Naive thymus-derived CD8-positive, alpha-beta T cell (primary cell): Measurements from ENCODE around the gene SLC9A7. TPM values are rescaled to one million over a fixed set of nuclear protein-coding genes. Genes with fewer than 3 reads are reported as not detected.
A peak's percentile ranks its signal among the peaks of the same experiment; 100 is the strongest.

Source experiments
- ATAC-seq, 2 donors: fragments of 150-1000 bp; cut with Tn5 transposase in 1 of 2; sonication (Bioruptor Pico), chemical (Tn5 transposase) in 1 of 2; 1 replicate in 1 of 2; 2 replicates in 1 of 2; pipeline ENCODE4 v1.10.0; 2021; ENCODE audit warnings: mild to moderate bottlenecking in 2 of 2, moderate library complexity in 2 of 2
- POLR2A ChIA-PET: fragments of 350-600 bp; sonication (Branson Sonifier 250); formaldehyde crosslinking; loops from one replicate; lab custom pipeline; 2021; ENCODE audit warnings: antibody characterized with exemption; lab: Charles Lee
- DNase-seq, 10 donors: peaks; one replicate each; pipeline versions ENCODE4 v3.0.0 to v3.0.0-alpha.2; 2020 to 2022
- H3K27ac Mint-ChIP-seq, 10 donors: one replicate each; pipeline ENCODE4 v1.8.0; 2020 to 2022; ENCODE audit warnings: mild to moderate bottlenecking in 10 of 10, mixed read lengths in 10 of 10, moderate library complexity in 4 of 10, inconsistent platforms in 1 of 10
- H3K27me3 Mint-ChIP-seq, 5 donors: one replicate each; pipeline ENCODE4 v1.8.0; 2021 to 2022; ENCODE audit warnings: mixed read lengths in 5 of 5
- H3K36me3 Mint-ChIP-seq, 3 donors: one replicate each; pipeline ENCODE4 v1.8.0; 2020 to 2022; ENCODE audit warnings: mixed read lengths in 3 of 3, mild to moderate bottlenecking in 2 of 3, inconsistent platforms in 1 of 3
- H3K4me1 Mint-ChIP-seq, 4 donors: one replicate each; pipeline ENCODE4 v1.8.0; 2021 to 2022; ENCODE audit warnings: mixed read lengths in 4 of 4
- H3K4me3 Mint-ChIP-seq, 10 donors: one replicate each; pipeline ENCODE4 v1.8.0; 2020 to 2022; ENCODE audit warnings: mild to moderate bottlenecking in 10 of 10, mixed read lengths in 10 of 10, moderate library complexity in 6 of 10, inconsistent platforms in 1 of 10
- H3K9me3 Mint-ChIP-seq, 9 donors: one replicate each; pipeline ENCODE4 v1.8.0; 2020 to 2022; ENCODE audit warnings: mixed read lengths in 9 of 9, mild to moderate bottlenecking in 3 of 9, inconsistent platforms in 1 of 9, moderate library complexity in 1 of 9
- polyA plus RNA-seq, 3 donors: library from polyadenylated mRNA; unstranded; fragments of 300-500 nt; fragmentation: Illumina TruSeq; gene quantifications; one replicate each; pipeline ENCODE4 v1.2.3, GENCODE V29; 2021
- total RNA-seq, 8 experiments: library from RNA in 2 of 8; stranded (reverse) in 2 of 8; gene quantifications; one replicate each; pipeline ENCODE4 v1.2.3 and lab custom pipeline; 2021 to 2026

Gene SLC9A7
- total and polyA plus RNA-seq, 5 experiments from 2014 or later: 0.33 to 3.6 (median 1.3) TPM

- ATAC-seq (no peak), DNase-seq (no peak)
- Mint-ChIP-seq H3K36me3 (peaks cover 0 to 2% (median 0%) of the 10 kb centered on the region in 3 donors), H3K27me3 (peaks cover 0 to 3% (median 0%) of the 10 kb centered on the region in 5 donors), H3K27ac (no peak overlapping the region), H3K9me3 (no peaks in the 10 kb centered on the region), H3K4me3 (no peak overlapping the region), H3K4me1 (peaks cover 0 to 24% (median 6%) of the 10 kb centered on the region in 4 donors)
- POLR2A ChIA-PET: no interaction called here
Observed at GRCh38 chrX:46582966-46583365, 176.0 kb downstream of the SLC9A7 start.

- DNase-seq (no peak), ATAC-seq (no peak)
- Mint-ChIP-seq H3K27ac (no peak overlapping the region), H3K27me3 (peaks cover 0 to 3% (median 0%) of the 10 kb centered on the region in 5 donors), H3K9me3 (no peaks in the 10 kb centered on the region), H3K4me1 (peaks cover 0 to 21% (median 2%) of the 10 kb centered on the region in 4 donors), H3K36me3 (peaks cover 0 to 2% (median 0%) of the 10 kb centered on the region in 3 donors), H3K4me3 (no peak overlapping the region)
- POLR2A ChIA-PET: no interaction called here
Observed at GRCh38 chrX:46582325-46582724, 176.6 kb downstream of the SLC9A7 start.

GRCh38 chrX:46580613-46581012 lies 178.3 kb downstream of the SLC9A7 start:
- no peak for ATAC-seq
- peaks cover 0 to 17% (median 4%) of the 10 kb centered on the region in 5 donors for H3K27me3 Mint-ChIP-seq
- peaks cover 0 to 2% (median 0%) of the 10 kb centered on the region in 9 donors for H3K9me3 Mint-ChIP-seq
- peaks cover 0 to 4% (median 0%) of the 10 kb centered on the region in 3 donors for H3K36me3 Mint-ChIP-seq
- H3K4me1 Mint-ChIP-seq: peaks cover 2 to 29% (median 11%) of the 10 kb centered on the region in 4 donors
- DNase-seq: no peak
- POLR2A ChIA-PET: no interaction called here
- no peak overlapping the region for H3K4me3 Mint-ChIP-seq
- H3K27ac Mint-ChIP-seq: no peak overlapping the region

GRCh38 chrX:46579250-46579649 lies 179.7 kb downstream of the SLC9A7 start:
- Mint-ChIP-seq H3K4me3 (peak overlapping the region in 1 of 10 donors; percentile 5), H3K36me3 (peaks cover 0 to 4% (median 0%) of the 10 kb centered on the region in 3 donors), H3K27ac (no peak overlapping the region), H3K4me1 (peaks cover 2 to 31% (median 14%) of the 10 kb centered on the region in 4 donors), H3K9me3 (peaks cover 0 to 2% (median 0%) of the 10 kb centered on the region in 9 donors), H3K27me3 (peaks cover 0 to 17% (median 4%) of the 10 kb centered on the region in 5 donors)
- ATAC-seq (no peak), DNase-seq (no peak)
- POLR2A ChIA-PET: interaction anchor here (0.7 kb wide), 2 partner anchors 27 to 182 kb away, joined by 3 to 5 read pairs; no protein-coding TSS in a partner anchor

DNA sequence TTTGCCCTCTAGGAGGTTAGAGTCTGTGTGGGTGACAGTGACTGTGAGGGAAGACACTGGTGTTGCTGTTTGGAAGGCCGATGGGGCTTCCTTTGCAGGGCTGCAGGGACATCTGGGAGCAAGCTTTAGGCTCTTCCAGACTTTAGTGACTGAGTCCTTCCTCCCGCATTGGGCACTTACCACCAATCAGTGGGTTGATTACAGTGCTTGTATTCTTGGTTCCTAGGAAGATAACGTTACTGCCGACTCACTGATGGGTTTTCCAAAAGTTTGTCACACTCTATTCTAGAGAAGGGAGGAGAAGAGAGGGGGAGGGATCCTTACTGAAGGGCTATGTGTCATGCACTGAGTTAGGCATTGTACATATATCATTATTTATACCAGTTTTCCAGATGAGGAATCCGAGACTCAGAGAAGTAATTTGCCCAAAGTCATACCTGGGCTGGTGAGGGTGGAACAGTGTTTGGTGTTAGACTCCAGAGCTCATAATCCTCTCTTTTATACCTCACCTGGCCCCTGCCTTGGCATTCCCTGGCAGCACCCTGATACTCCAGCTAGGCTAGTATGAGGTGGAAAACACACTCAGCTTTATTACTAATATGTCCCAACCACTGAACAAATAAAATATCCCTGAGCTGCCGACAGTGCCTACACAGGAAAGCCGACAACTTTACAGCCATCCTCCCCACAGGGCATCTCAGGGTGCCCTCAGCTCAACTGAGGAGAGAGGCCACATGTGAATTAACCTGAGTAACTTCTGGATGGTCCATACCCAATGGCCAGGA lies 181.5 kb downstream of the SLC9A7 start:
- H3K27ac Mint-ChIP-seq: no peak overlapping the region

DNA sequence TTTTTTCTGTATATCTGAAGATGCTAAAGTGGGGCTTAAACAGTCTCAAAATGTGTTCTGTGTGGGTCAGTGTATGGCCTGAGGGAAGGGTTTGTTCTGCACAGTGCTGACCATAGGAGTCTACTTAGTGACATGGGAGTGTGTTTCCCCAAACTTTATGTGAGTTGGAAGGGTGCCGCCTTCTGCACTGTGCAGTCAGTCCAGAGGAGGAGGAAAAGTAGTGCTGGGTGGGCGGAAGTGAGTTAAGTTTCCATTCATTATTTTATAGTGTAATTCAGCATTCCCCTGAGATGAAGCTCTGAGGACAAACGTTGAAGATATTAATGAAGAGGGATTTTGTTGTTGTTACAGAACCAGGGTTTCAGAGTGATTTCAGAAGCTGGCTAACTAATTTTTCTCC lies 182.5 kb downstream of the SLC9A7 start:
- H3K4me1 Mint-ChIP-seq: peaks cover 2 to 44% (median 27%) of the 10 kb centered on the region in 4 donors
- H3K27me3 Mint-ChIP-seq: peaks cover 0 to 17% (median 4%) of the 10 kb centered on the region in 5 donors
- peak overlapping the region in 5 of 10 donors; percentile 22 to 81 (median 65) for H3K4me3 Mint-ChIP-seq
- DNase-seq (no peak), ATAC-seq (no peak)
- H3K36me3 Mint-ChIP-seq: peaks cover 0 to 4% (median 0%) of the 10 kb centered on the region in 3 donors
- peak overlapping the region in 3 of 10 donors; percentile 7 to 19 (median 8) for H3K27ac Mint-ChIP-seq
- peaks cover 0 to 2% (median 0%) of the 10 kb centered on the region in 9 donors for H3K9me3 Mint-ChIP-seq
- POLR2A ChIA-PET: interaction anchor here (0.8 kb wide), 1 partner anchor 11 kb away, joined by 8 read pairs; no protein-coding TSS in a partner anchor

More for the DNA sequence above, 181.5 kb downstream of the SLC9A7 start:
- Mint-ChIP-seq H3K27me3 (peaks cover 0 to 17% (median 4%) of the 10 kb centered on the region in 5 donors), H3K9me3 (peaks cover 0 to 2% (median 0%) of the 10 kb centered on the region in 9 donors), H3K4me1 (peaks cover 2 to 35% (median 23%) of the 10 kb centered on the region in 4 donors), H3K36me3 (peaks cover 0 to 4% (median 0%) of the 10 kb centered on the region in 3 donors), H3K4me3 (peak overlapping the region in 2 of 10 donors; percentile 26 to 45)
- ATAC-seq (no peak), DNase-seq (no peak)
- POLR2A ChIA-PET: no interaction called here

DNA sequence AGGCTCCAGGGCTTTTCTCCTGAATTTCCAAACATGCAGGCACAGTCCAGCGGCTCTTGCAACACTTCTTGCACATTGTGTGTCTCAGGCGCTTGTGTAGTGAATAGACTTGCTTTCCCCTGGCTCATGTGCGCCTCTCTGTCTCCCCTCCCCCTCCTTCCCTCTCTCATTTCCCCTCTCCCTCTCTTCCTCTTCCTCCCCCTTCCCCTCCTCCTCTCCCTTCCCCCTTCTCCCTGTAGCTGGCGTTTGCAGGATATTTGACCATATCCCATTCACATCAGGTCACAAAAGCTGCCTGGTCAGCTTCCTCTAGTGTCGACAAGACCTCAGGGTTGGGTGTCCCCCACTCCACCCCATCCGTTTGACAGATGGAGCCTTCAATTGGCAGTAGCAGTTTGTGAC lies 182.9 kb downstream of the SLC9A7 start:
- Mint-ChIP-seq H3K4me1 (peaks cover 2 to 44% (median 27%) of the 10 kb centered on the region in 4 donors), H3K27me3 (peaks cover 0 to 17% (median 4%) of the 10 kb centered on the region in 5 donors), H3K36me3 (peaks cover 0 to 4% (median 0%) of the 10 kb centered on the region in 3 donors), H3K4me3 (peak overlapping the region in 8 of 10 donors; percentile 22 to 81 (median 62)), H3K9me3 (peaks cover 0 to 2% (median 0%) of the 10 kb centered on the region in 9 donors), H3K27ac (peak overlapping the region in 2 of 10 donors; percentile 8 to 19)
- DNase-seq (no peak), ATAC-seq (no peak)
- POLR2A ChIA-PET: interaction anchor here (0.8 kb wide), 1 partner anchor 12 kb away, joined by 8 read pairs; no protein-coding TSS in a partner anchor

- ATAC-seq: no peak
- H3K4me3 Mint-ChIP-seq: peak overlapping the region; percentile 22 to 81 (median 56)
- H3K27ac Mint-ChIP-seq: no peak overlapping the region
- peaks cover 0 to 17% (median 4%) of the 10 kb centered on the region in 5 donors for H3K27me3 Mint-ChIP-seq
- H3K36me3 Mint-ChIP-seq: peaks cover 0 to 4% (median 0%) of the 10 kb centered on the region in 3 donors
- DNase-seq: no peak
- POLR2A ChIA-PET: interaction anchor here (0.8 kb wide), 1 partner anchor 12 kb away, joined by 8 read pairs; no protein-coding TSS in a partner anchor
- H3K9me3 Mint-ChIP-seq: peaks cover 0 to 2% (median 0%) of the 10 kb centered on the region in 9 donors
- H3K4me1 Mint-ChIP-seq: peaks cover 2 to 43% (median 27%) of the 10 kb centered on the region in 4 donors
Observed at GRCh38 chrX:46575586-46575985, 183.3 kb downstream of the SLC9A7 start.

DNA sequence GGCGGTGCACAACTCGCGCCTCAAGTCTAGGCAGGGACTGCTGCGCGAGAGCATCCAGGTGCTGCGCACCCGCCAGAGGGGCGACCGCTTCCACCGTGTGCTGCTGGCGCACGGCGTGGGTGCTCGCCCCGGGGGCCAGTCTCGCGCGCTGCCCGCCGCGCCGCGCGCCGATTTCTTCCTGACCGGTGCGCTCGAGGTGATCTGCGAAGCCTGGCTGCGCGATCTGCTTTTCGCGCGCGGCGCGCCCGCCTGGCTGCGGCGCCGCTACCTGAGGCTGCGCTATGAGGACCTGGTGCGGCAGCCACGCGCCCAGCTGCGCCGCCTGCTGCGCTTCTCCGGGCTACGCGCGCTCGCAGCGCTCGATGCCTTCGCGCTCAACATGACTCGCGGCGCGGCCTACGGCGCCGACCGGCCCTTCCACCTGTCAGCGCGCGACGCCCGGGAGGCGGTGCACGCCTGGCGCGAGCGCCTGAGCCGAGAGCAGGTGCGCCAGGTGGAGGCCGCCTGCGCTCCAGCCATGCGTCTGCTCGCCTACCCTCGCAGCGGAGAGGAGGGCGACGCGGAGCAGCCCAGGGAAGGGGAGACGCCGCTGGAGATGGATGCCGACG lies 184.0 kb downstream of the SLC9A7 start:
- H3K36me3 Mint-ChIP-seq: peaks cover 0 to 4% (median 0%) of the 10 kb centered on the region in 3 donors
- peak; percentile 29 to 44 for ATAC-seq

DNA sequence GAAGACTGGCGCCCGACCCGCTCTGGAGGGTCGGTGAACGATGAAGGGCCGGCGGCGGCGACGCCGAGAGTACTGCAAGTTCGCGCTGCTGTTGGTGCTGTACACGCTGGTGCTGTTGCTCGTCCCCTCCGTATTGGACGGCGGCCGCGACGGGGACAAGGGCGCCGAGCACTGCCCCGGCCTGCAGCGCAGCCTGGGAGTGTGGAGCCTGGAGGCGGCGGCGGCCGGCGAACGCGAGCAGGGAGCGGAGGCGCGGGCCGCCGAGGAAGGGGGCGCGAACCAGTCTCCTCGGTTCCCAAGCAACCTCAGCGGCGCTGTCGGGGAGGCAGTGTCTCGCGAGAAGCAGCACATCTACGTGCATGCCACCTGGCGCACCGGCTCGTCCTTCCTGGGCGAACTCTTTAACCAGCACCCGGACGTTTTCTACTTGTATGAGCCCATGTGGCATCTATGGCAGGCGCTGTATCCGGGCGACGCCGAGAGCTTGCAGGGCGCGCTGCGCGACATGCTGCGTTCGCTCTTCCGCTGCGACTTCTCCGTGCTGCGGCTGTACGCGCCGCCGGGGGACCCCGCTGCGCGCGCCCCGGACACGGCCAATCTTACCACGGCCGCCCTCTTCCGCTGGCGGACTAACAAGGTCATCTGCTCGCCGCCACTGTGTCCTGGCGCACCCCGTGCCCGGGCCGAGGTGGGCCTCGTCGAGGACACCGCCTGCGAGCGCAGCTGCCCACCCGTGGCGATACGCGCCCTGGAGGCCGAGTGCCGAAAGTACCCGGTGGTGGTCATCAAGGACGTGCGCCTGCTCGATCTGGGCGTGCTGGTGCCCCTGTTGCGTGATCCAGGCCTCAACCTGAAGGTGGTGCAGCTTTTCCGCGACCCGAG lies 184.8 kb downstream of the SLC9A7 start:
- Mint-ChIP-seq H3K9me3 (peaks cover 0 to 2% (median 0%) of the 10 kb centered on the region in 9 donors), H3K27me3 (peaks cover 0 to 17% (median 4%) of the 10 kb centered on the region in 5 donors), H3K4me3 (peak overlapping the region; percentile 57 to 85 (median 76)), H3K4me1 (peaks cover 2 to 36% (median 26%) of the 10 kb centered on the region in 4 donors), H3K36me3 (peaks cover 0 to 4% (median 0%) of the 10 kb centered on the region in 3 donors), H3K27ac (peak overlapping the region in 3 of 10 donors; percentile 44 to 69 (median 59))
- POLR2A ChIA-PET: no interaction called here
- ATAC-seq (peak; percentile 66 to 79), DNase-seq (peak; percentile 28 to 82 (median 52))

More for the DNA sequence above, 184.0 kb downstream of the SLC9A7 start:
- H3K27me3 Mint-ChIP-seq: peaks cover 0 to 17% (median 4%) of the 10 kb centered on the region in 5 donors
- peak in 6 of 10 donors; percentile 3 to 24 (median 14) for DNase-seq
- H3K9me3 Mint-ChIP-seq: peaks cover 0 to 2% (median 0%) of the 10 kb centered on the region in 9 donors
- no peak overlapping the region for H3K27ac Mint-ChIP-seq
- POLR2A ChIA-PET: no interaction called here
- peak overlapping the region in 9 of 10 donors; percentile 45 to 83 (median 73) for H3K4me3 Mint-ChIP-seq
- H3K4me1 Mint-ChIP-seq: peaks cover 2 to 41% (median 27%) of the 10 kb centered on the region in 4 donors

DNA sequence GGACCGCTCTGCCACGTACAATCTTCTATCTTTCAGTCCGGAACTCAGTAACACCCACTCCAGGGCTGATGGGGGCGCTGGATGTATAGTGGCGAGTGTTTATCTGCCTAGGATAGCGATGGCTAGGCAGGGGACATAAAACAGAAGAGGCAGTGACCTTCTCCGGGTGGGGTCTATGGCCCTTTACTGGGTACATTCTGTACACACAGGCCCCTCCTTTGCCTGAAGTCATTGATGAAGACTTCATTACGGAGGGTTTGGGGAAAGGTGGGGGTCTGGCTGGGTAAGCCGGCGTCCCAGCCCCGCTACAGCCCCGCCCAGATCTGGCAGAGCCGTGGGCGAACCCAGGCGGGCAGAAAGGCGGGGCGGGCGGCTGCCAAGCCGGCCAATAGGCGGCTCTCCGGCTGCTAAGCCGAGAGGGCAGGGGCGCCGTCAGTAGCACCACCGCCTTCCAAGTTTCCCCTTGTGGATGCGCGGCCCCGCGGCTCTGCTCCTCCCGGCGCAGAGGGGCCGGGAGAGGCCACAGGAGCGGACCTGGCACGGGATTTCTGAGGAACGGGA lies 185.5 kb downstream of the SLC9A7 start, which contains the start of gene CHST7:
TSS of gene CHST7 (plus strand) at position 435 of the 561 bp plus-strand sequence. CDS start 167 bp downstream, outside the sequence.
- Mint-ChIP-seq H3K36me3 (peaks cover 0 to 3% (median 0%) of the 10 kb centered on the region in 3 donors), H3K4me1 (peaks cover 2 to 35% (median 26%) of the 10 kb centered on the region in 4 donors), H3K27ac (peak within 1 kb of the TSS in 4 of 10 donors; percentile 56 to 80 (median 67)), H3K27me3 (peaks cover 0 to 17% (median 4%) of the 10 kb centered on the region in 5 donors), H3K4me3 (peak within 1 kb of the TSS; percentile 57 to 85 (median 76)), H3K9me3 (peaks cover 0 to 2% (median 0%) of the 10 kb centered on the region in 9 donors)
- peak; percentile 41 to 70 for ATAC-seq
- DNase-seq: peak in 9 of 10 donors; percentile 7 to 63 (median 20)
- POLR2A ChIA-PET: no interaction called here
